K562 (cell line): ENCODE data around the gene ARHGEF25. TPM values are rescaled to one million over a fixed set of nuclear protein-coding genes. Genes with fewer than 3 reads are reported as not detected.
A peak's percentile ranks its signal among the peaks of the same experiment; 100 is the strongest.

Source experiments
- ATAC-seq: fragments of 200-7000 bp; cut with Tn5 transposase; 3 replicates; pipeline ENCODE4 v1.9.1; 2020; ENCODE audit warnings: moderate library complexity
- BruUV-seq: library from RNA; stranded (reverse); fragments of 400-500 nt; replicated peaks from 2 replicates; lab custom pipeline; 2021; lab: Mats Ljungman, UMichigan
- CTCF ChIA-PET: fragments of 300-600 bp; formaldehyde crosslinking; extraction: SDS; loops from one replicate; lab custom pipeline; 2021; ENCODE audit warnings: low intra/inter-chr PET ratio; lab: Yijun Ruan, JAX
- POLR2A ChIA-PET: fragments of 300-600, 350-650 bp; sonication (Branson Sonifier 250); formaldehyde crosslinking; extraction: SDS; loops from one replicate; lab custom pipeline; 2021; ENCODE audit warnings: antibody characterized with exemption, inconsistent platforms; lab: Yijun Ruan, JAX
- DNase-seq, 4 experiments: peaks; one replicate each; pipeline versions ENCODE4 v3.0.0 to v3.0.0-alpha.2; 2011 to 2018; ENCODE audit warnings: low spot score in 3 of 4, mixed read lengths in 3 of 4; ENCODE audit errors: extremely low read depth in 1 of 4
- FAIRE-seq: peaks from 2 replicates; lab custom pipeline; 2011; peaks lifted over from hg19 to GRCh38; lab: Jason Lieb, UNC
- H2AFZ ChIP-seq: 2 replicates; pipeline ENCODE4 v1.6.0; 2011; ENCODE audit warnings: low read depth, low read length, control low read depth, inconsistent platforms
- H3K27ac ChIP-seq: fragments of 200-600 bp; 3 replicates; pipeline ENCODE4 v1.8.0; 2011; ENCODE audit warnings: low read depth, mild to moderate bottlenecking, control low read depth, inconsistent platforms, low read length, moderate library complexity, mixed read lengths; ENCODE audit errors: extremely low read depth
- H3K27me3 ChIP-seq, 2 experiments: fragments of 300-600 bp in 1 of 2; 2 replicates in 1 of 2; 3 replicates in 1 of 2; pipeline versions ENCODE4 v1.6.0 to v1.8.0; 2011; ENCODE audit warnings: inconsistent platforms in 2 of 2, low read length in 2 of 2, mild to moderate bottlenecking in 1 of 2, mixed read lengths in 1 of 2, moderate library complexity in 1 of 2; ENCODE audit not compliant: control insufficient read depth in 2 of 2, insufficient read depth in 2 of 2
- H3K36me3 ChIP-seq: fragments of 300-600 bp; 3 replicates; pipeline ENCODE4 v1.8.0; 2011; ENCODE audit warnings: mild to moderate bottlenecking, low read length, inconsistent platforms; ENCODE audit not compliant: control insufficient read depth, insufficient read depth
- H3K4me1 ChIP-seq, 2 experiments: fragments of 200-600 bp in 1 of 2; replicated peaks in 1 of 2; 2 replicates in 1 of 2; 3 replicates in 1 of 2; pipeline versions ENCODE4 v1.5.1 to v1.8.0; 2011; ENCODE audit warnings: inconsistent platforms in 2 of 2, low read length in 2 of 2, mild to moderate bottlenecking in 1 of 2, mixed read lengths in 1 of 2, moderate library complexity in 1 of 2; ENCODE audit not compliant: control insufficient read depth in 2 of 2, insufficient read depth in 2 of 2
- H3K4me2 ChIP-seq: 2 replicates; pipeline ENCODE4 v1.6.1; 2011; ENCODE audit warnings: low read length, control low read depth, inconsistent platforms, mixed read lengths; ENCODE audit not compliant: insufficient read depth
- H3K4me3 ChIP-seq: fragments of 200-600 bp; sonication (generic), shearing (Covaris generic); 2 replicates; pipeline ENCODE4 v1.5.1; 2016; ENCODE audit warnings: control low read depth, inconsistent platforms
- H3K79me2 ChIP-seq: fragments of 200-600 bp; 3 replicates; pipeline ENCODE4 v1.8.0; 2011; ENCODE audit warnings: low read length, inconsistent platforms; ENCODE audit not compliant: control insufficient read depth, insufficient read depth
- H3K9ac ChIP-seq, 2 experiments: 2 replicates each; pipeline versions ENCODE4 v1.6.0 to v1.6.1; 2011; ENCODE audit warnings: low read depth in 2 of 2, low read length in 2 of 2, control low read depth in 1 of 2, inconsistent platforms in 1 of 2, mild to moderate bottlenecking in 1 of 2, mixed read lengths in 1 of 2; ENCODE audit not compliant: insufficient read depth in 1 of 2
- H3K9me1 ChIP-seq: one replicate; pipeline ENCODE4 v1.6.0; 2011; ENCODE audit warnings: inconsistent platforms, mild to moderate bottlenecking, low read length, moderate library complexity; ENCODE audit not compliant: control insufficient read depth, insufficient read depth
- H3K9me3 ChIP-seq: replicated peaks from 2 replicates; pipeline ENCODE4 v1.5.1; 2011; ENCODE audit warnings: low read depth, low read length, inconsistent platforms; ENCODE audit not compliant: control insufficient read depth, insufficient read depth
- H4K20me1 ChIP-seq: replicated peaks from 2 replicates; pipeline ENCODE4 v1.6.1; 2011; ENCODE audit warnings: low read length, inconsistent platforms, mixed read lengths; ENCODE audit not compliant: control insufficient read depth, insufficient read depth
- DLX4 ChIP-seq: fragments of 250-450 bp; sonication (Bioruptor Pico); IDR thresholded peaks from 2 replicates; pipeline ENCODE4 v1.6.1; 2021; ENCODE audit warnings: mild to moderate bottlenecking
- FOXK2 ChIP-seq, 2 experiments: fragments of 450-650 bp; IDR thresholded peaks in 1 of 2; conservative IDR thresholded peaks in 1 of 2; 2 replicates each; pipeline ENCODE4 v1.6.1; 2016; ENCODE audit warnings: low read depth in 2 of 2, mild to moderate bottlenecking in 1 of 2
- HSF4 ChIP-seq: fragments of 250-450 bp; sonication (Bioruptor Pico); IDR thresholded peaks from 2 replicates; pipeline ENCODE4 v2.1.2; 2022; ENCODE audit warnings: mild to moderate bottlenecking, moderate library complexity, borderline replicate concordance
- MBD1 ChIP-seq: fragments of 250-450 bp; sonication (Bioruptor Pico); IDR thresholded peaks from 2 replicates; pipeline ENCODE4 v1.8.0; 2022; ENCODE audit warnings: inconsistent platforms
- MITF ChIP-seq: IDR thresholded peaks from 2 replicates; pipeline ENCODE4 v1.6.1; 2014; ENCODE audit warnings: antibody characterized with exemption
- NFIX ChIP-seq: fragments of 250-450 bp; sonication (Bioruptor Pico); IDR thresholded peaks from 2 replicates; pipeline ENCODE4 v1.4.0; 2020; ENCODE audit warnings: low read depth, mild to moderate bottlenecking, moderate library complexity
- TAF15 ChIP-seq: fragments of 200-400 bp; formaldehyde crosslinking; IDR thresholded peaks from 2 replicates; pipeline ENCODE4 v1.6.1; 2017; ENCODE audit warnings: mild to moderate bottlenecking, low read depth, low read length, moderate library complexity
- ZBTB8A ChIP-seq: fragments of 450-650 bp; IDR thresholded peaks from 2 replicates; pipeline ENCODE4 v1.6.1; 2018; ENCODE audit warnings: mild to moderate bottlenecking, moderate library complexity; ENCODE audit not compliant: partially characterized antibody
- WGBS: fragments of 100-300 bp; shearing (Covaris generic); methylation state at CpG from one replicate; pipeline ENCODE4 v1.1.6; 2016; ENCODE audit warnings: low coverage, mixed read lengths; ENCODE audit not compliant: insufficient coverage; ENCODE audit errors: missing lambda C conversion rate; 5-methylcytosine and 5-hydroxymethylcytosine counted together
- in situ Hi-C: fragments of 300-500 bp; cut with MboI; formaldehyde crosslinking; loops from 4 replicates; pipeline ENCODE4 v1.15.0; 2018; ENCODE audit warnings: inconsistent platforms, mixed read lengths
- intact Hi-C: fragments of 100-400 bp; cut with micrococcal nuclease; formaldehyde crosslinking; loops from 2 replicates; pipeline ENCODE4 v1.14.2; 2022
- polyA plus RNA-seq, 8 experiments: library from polyadenylated mRNA; depleted of rRNA in 4 of 8; stranded (reverse) in 5 of 8; unstranded in 3 of 8; fragments of >200 nt; fragmentation: Nextera tagmentation in 2 of 8; fragmentation: Illumina TruSeq in 1 of 8; extraction: Ambion mirVana in 2 of 8; extraction: Trizol in 1 of 8; gene quantifications; 2 replicates each; pipeline versions ENCODE4 v1.2.1 to v1.2.3, GENCODE V29; 2011 to 2014; ENCODE audit warnings: inconsistent platforms in 1 of 8, missing spikeins in 1 of 8
- total RNA-seq, 7 experiments: library from RNA; depleted of rRNA in 6 of 7; stranded (reverse); fragments of >200 nt in 6 of 7; fragmentation: Illumina TruSeq in 2 of 7; extraction: Trizol in 2 of 7; gene quantifications; 2 replicates each; pipeline versions ENCODE4 v1.2.1 to v1.2.3, GENCODE V29; 2011 to 2021; ENCODE audit warnings: low replicate concordance in 1 of 7
- TF ChIP-seq, protein P1 (sequence below): IDR thresholded peaks from 2 replicates; pipeline ENCODE4 v1.6.1; 2012; ENCODE audit warnings: low read depth, low read length, improper control_type of control experiment, borderline replicate concordance
- TF ChIP-seq, protein P2 (sequence below): sonication (generic); formaldehyde crosslinking; IDR thresholded peaks from 2 replicates; pipeline ENCODE4 v1.8.0; 2022; ENCODE audit warnings: mild to moderate bottlenecking, low read depth, missing genetic modification reagents
- TF ChIP-seq, protein P3 (sequence below), 2 experiments: fragments of 250-450 bp in 1 of 2; fragments of 450-650 bp in 1 of 2; sonication (Bioruptor Pico) in 1 of 2; IDR thresholded peaks; 2 replicates each; pipeline versions ENCODE4 v1.6.1 to v1.8.0; 2016 to 2021; ENCODE audit warnings: mild to moderate bottlenecking in 2 of 2, moderate library complexity in 2 of 2, missing compliant biosample characterization in 1 of 2, missing genetic modification characterization in 1 of 2

The ARHGEF25 gene
- total and polyA plus RNA-seq, 9 of the 15 experiments (the other 6 are each of a cell fraction or from before 2014, with no cell fraction given), result 0.13 to 17.3 (median 11.6) TPM

DNA sequence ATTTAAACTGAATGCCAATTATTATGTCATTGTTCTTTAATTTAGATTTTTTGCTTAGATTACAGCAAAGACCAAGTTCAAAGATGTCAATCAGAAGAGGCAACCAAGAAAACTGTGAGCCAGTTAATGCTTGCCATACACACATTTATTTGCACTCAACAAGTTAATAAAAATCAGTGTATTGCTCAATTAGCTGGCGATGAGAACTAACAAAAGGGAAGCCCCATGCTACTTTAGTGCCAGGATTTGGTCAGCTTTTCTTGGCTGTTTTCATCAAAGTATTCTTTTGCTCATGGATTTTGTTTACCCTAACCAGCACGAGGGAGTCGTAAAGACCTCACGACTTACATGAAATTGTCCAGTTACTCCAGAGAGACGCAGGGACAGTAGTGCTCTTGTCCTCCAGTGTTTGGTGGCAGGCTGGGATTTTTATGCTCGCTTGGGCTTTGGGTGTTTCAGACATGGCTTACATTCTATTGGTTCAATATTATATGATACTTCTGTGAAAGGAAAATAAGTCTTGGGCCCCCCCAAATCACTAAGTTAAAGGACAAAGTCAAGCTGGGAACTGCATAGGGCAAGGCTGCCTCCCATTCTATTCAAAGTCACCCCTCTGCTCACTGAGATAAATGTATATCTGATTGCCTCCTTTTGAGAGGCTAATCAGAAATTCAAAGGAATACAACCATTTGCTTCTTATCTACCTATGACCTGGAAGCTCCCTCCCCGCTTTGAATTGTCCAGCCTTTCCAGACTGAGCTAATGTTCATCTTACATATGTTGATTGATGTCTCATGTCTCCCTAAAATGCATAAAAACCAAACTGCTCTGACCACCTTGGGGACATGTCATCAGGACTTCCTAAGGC, 29.2 kb downstream of the ARHGEF25 start:
- intact Hi-C loops, result no loop called here
- no peaks in the 10 kb centered on the region for H3K9me1 ChIP-seq
- H3K27me3 ChIP-seq, result no peaks in the 10 kb centered on the region
- no peaks in the 10 kb centered on the region for H4K20me1 ChIP-seq
- no peak overlapping the region for H3K9ac ChIP-seq
- ATAC-seq (peak; percentile 56), FAIRE-seq (no peak), DNase-seq (peak in 1 of 4 experiments; percentile 47)
- no peaks in the 10 kb centered on the region; the same call in 1 of the 2 replicates for H3K9me3 ChIP-seq
- no peaks in the 10 kb centered on the region for H3K36me3 ChIP-seq
- peaks cover 7 to 22% of the 10 kb centered on the region in 2 experiments; a peak in 3 of 5 replicates for H3K4me1 ChIP-seq
- no TSS peak for BruUV-seq
- 17% methylated on average over 7 of the region's 7 CpGs for WGBS
- in situ Hi-C loops, result no loop called here
- ChIA-PET CTCF (no interaction called here), POLR2A (interaction anchor here (0.6 kb wide), 1 partner anchor 94 kb away, joined by 3 read pairs; no protein-coding TSS in a partner anchor)
- peak overlapping the region; percentile 68 for H2AFZ ChIP-seq
- no peak overlapping the region for H3K27ac ChIP-seq
- H3K4me3 ChIP-seq, result no peak overlapping the region
- H3K4me2 ChIP-seq, result peak overlapping the region; percentile 26; the same call in 1 of the 2 replicates
- no peaks in the 10 kb centered on the region for H3K79me2 ChIP-seq
- TF ChIP-seq NFIX (no peak), MITF (no peak), ZBTB8A (no peak), MBD1 (CRISPR knock-in tag) (no peak), DLX4 (CRISPR knock-in tag) (no peak), HSF4 (no peak), TAF15 (no peak), FOXK2 (conservative IDR thresholded peaks at IDR 0.05 in 1 of 2, IDR thresholded peaks at IDR 0.05 in 1 of 2; ENCODE audit: low read depth in 2 of 2) (no peak)
- TF ChIP-seq, protein P1, sequence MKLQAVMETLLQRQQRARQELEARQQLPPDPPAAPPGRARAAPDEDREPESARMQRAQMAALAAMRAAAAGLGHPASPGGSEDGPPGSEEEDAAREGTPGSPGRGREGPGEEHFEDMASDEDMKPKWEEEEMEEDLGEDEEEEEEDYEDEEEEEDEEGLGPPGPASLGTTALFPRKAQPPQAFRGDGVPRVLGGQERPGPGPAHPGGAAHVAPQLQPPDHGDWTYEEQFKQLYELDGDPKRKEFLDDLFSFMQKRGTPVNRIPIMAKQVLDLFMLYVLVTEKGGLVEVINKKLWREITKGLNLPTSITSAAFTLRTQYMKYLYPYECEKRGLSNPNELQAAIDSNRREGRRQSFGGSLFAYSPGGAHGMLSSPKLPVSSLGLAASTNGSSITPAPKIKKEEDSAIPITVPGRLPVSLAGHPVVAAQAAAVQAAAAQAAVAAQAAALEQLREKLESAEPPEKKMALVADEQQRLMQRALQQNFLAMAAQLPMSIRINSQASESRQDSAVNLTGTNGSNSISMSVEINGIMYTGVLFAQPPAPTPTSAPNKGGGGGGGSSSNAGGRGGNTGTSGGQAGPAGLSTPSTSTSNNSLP, result no peak
- TF ChIP-seq, protein P2, sequence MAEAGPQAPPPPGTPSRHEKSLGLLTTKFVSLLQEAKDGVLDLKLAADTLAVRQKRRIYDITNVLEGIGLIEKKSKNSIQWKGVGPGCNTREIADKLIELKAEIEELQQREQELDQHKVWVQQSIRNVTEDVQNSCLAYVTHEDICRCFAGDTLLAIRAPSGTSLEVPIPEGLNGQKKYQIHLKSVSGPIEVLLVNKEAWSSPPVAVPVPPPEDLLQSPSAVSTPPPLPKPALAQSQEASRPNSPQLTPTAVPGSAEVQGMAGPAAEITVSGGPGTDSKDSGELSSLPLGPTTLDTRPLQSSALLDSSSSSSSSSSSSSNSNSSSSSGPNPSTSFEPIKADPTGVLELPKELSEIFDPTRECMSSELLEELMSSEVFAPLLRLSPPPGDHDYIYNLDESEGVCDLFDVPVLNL (CRISPR knock-in tag), result no peak
- TF ChIP-seq, protein P3, sequence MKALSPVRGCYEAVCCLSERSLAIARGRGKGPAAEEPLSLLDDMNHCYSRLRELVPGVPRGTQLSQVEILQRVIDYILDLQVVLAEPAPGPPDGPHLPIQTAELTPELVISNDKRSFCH (CRISPR knock-in tag; IDR thresholded peaks at IDR 0.05), result no peak
- TF ChIP-seq, protein P3 (tag; IDR thresholded peaks at IDR 0.05), result no peak
